K562 (cell line): Measurements from ENCODE around the gene WAS. TPM values are rescaled to one million over a fixed set of nuclear protein-coding genes. Genes with fewer than 3 reads are reported as not detected.

Experiments
- ARID1B ChIP-seq: fragments of 450-650 bp; IDR thresholded peaks from 2 replicates; pipeline ENCODE4 v1.6.1; 2016; ENCODE audit warnings: antibody characterized with exemption, mild to moderate bottlenecking, inconsistent platforms
- CBFA2T2 ChIP-seq: fragments of 450-650 bp; conservative IDR thresholded peaks from 2 replicates; pipeline ENCODE4 v1.6.1; 2017; ENCODE audit warnings: mild to moderate bottlenecking
- CBFA2T3 ChIP-seq: fragments of 450-650 bp; IDR thresholded peaks from 2 replicates; pipeline ENCODE4 v1.6.1; 2017
- CCNT2 ChIP-seq: IDR thresholded peaks from 2 replicates; pipeline ENCODE4 v1.6.1; 2011; ENCODE audit warnings: borderline replicate concordance, low read depth, mild to moderate bottlenecking, moderate library complexity, mixed read lengths, low read length; ENCODE audit not compliant: insufficient read length; ENCODE audit errors: extremely low read depth
- CGGBP1 ChIP-seq: fragments of 250-450 bp; sonication (Bioruptor Pico); IDR thresholded peaks from 2 replicates; pipeline ENCODE4 v1.9.0; 2021; ENCODE audit warnings: mild to moderate bottlenecking
- CXXC5 ChIP-seq: fragments of 250-450 bp; sonication (Bioruptor Pico); IDR thresholded peaks from 2 replicates; pipeline ENCODE4 v1.8.0; 2022; ENCODE audit warnings: inconsistent platforms, mild to moderate bottlenecking, moderate library complexity
- EGR1 ChIP-seq: fragments of 450-650 bp; conservative IDR thresholded peaks from 2 replicates; pipeline ENCODE4 v1.6.1; 2017; ENCODE audit warnings: mild to moderate bottlenecking
- ETV1 ChIP-seq: fragments of 450-650 bp; conservative IDR thresholded peaks from 2 replicates; pipeline ENCODE4 v1.6.1; 2016; ENCODE audit warnings: missing genetic modification characterization, control low read depth, low read depth, missing compliant biosample characterization
- FOXA1 ChIP-seq: fragments of 450-650 bp; IDR thresholded peaks from 2 replicates; pipeline ENCODE4 v1.6.1; 2016; ENCODE audit warnings: mild to moderate bottlenecking, borderline replicate concordance
- GATA2 ChIP-seq: sonication (generic); formaldehyde crosslinking; IDR thresholded peaks from 2 replicates; pipeline ENCODE4 v1.4.0; 2020; ENCODE audit warnings: mild to moderate bottlenecking, missing genetic modification reagents
- HOXB6 ChIP-seq: fragments of 250-450 bp; sonication (Bioruptor Pico); IDR thresholded peaks from 2 replicates; pipeline ENCODE4 v1.5.1; 2022; ENCODE audit warnings: mild to moderate bottlenecking, borderline replicate concordance
- KLF16 ChIP-seq: IDR thresholded peaks from 2 replicates; pipeline ENCODE4 v1.6.1; 2016; ENCODE audit warnings: antibody characterized with exemption
- MED1 ChIP-seq: sonication (generic); formaldehyde crosslinking; IDR thresholded peaks from 2 replicates; pipeline ENCODE4 v1.8.1; 2023; ENCODE audit warnings: missing genetic modification reagents, borderline replicate concordance
- MLX ChIP-seq, 2 experiments: fragments of 450-650 bp in 1 of 2; sonication (generic) in 1 of 2; formaldehyde crosslinking; conservative IDR thresholded peaks; 2 replicates each; pipeline versions ENCODE4 v1.4.0 to v1.8.1; 2020 to 2022; ENCODE audit warnings: mild to moderate bottlenecking in 1 of 2, missing genetic modification reagents in 1 of 2
- MNT ChIP-seq, 2 experiments: fragments of 450-650 bp; conservative IDR thresholded peaks; 2 replicates each; pipeline ENCODE4 v1.6.1; 2017; ENCODE audit warnings: mild to moderate bottlenecking in 2 of 2, moderate library complexity in 2 of 2
- MTA3 ChIP-seq: fragments of 450-650 bp; formaldehyde crosslinking; IDR thresholded peaks from 2 replicates; pipeline ENCODE4 v1.6.1; 2017; ENCODE audit warnings: mild to moderate bottlenecking, borderline replicate concordance
- NR2C1 ChIP-seq, 2 experiments: fragments of 450-650 bp; IDR thresholded peaks; 2 replicates each; pipeline ENCODE4 v1.6.1; 2017; ENCODE audit warnings: mild to moderate bottlenecking in 2 of 2, antibody characterized with exemption in 1 of 2, inconsistent platforms in 1 of 2, missing compliant biosample characterization in 1 of 2, missing genetic modification characterization in 1 of 2
- NR2C2 ChIP-seq, 2 experiments: fragments of 200-800 bp in 1 of 2; sonication (Bioruptor generic) in 1 of 2; sonication (generic) in 1 of 2; formaldehyde crosslinking in 1 of 2; IDR thresholded peaks; 2 replicates each; pipeline versions ENCODE4 v1.6.1 to v1.8.0; 2016 to 2022; ENCODE audit warnings: mild to moderate bottlenecking in 1 of 2, missing compliant biosample characterization in 1 of 2, missing genetic modification characterization in 1 of 2, missing genetic modification reagents in 1 of 2
- POLR2AphosphoS5 ChIP-seq: IDR thresholded peaks from 2 replicates; pipeline ENCODE4 v1.6.1; 2011; ENCODE audit warnings: mild to moderate bottlenecking, low read depth, low read length, moderate library complexity; ENCODE audit not compliant: control insufficient read depth, insufficient read depth
- TCF3 ChIP-seq: sonication (generic); formaldehyde crosslinking; IDR thresholded peaks from 2 replicates; pipeline ENCODE4 v1.4.0; 2020; ENCODE audit warnings: mild to moderate bottlenecking, missing genetic modification reagents
- TEAD1 ChIP-seq, 2 experiments: fragments of 450-650 bp in 1 of 2; sonication (generic) in 1 of 2; formaldehyde crosslinking; IDR thresholded peaks; 2 replicates each; pipeline versions ENCODE4 v1.4.0 to v1.8.0; 2020 to 2022; ENCODE audit warnings: mild to moderate bottlenecking in 2 of 2, missing genetic modification reagents in 1 of 2
- U2AF1 ChIP-seq: fragments of 200-400 bp; formaldehyde crosslinking; optimal IDR thresholded peaks from 2 replicates; pipeline ENCODE3; 2017; ENCODE audit warnings: mild to moderate bottlenecking, low read depth, low read length, moderate library complexity
- VEZF1 ChIP-seq: fragments of 200-800 bp; sonication (Bioruptor generic); IDR thresholded peaks from 2 replicates; pipeline ENCODE4 v1.6.1; 2017; ENCODE audit warnings: missing genetic modification characterization, missing compliant biosample characterization
- ZNF143 ChIP-seq: sonication (generic); formaldehyde crosslinking; IDR thresholded peaks from 2 replicates; pipeline ENCODE4 v1.9.0; 2022; ENCODE audit warnings: mild to moderate bottlenecking, missing genetic modification reagents
- polyA plus RNA-seq, 8 experiments: library from polyadenylated mRNA; depleted of rRNA in 4 of 8; stranded (reverse) in 5 of 8; unstranded in 3 of 8; fragments of >200 nt; fragmentation: Nextera tagmentation in 2 of 8; fragmentation: Illumina TruSeq in 1 of 8; extraction: Ambion mirVana in 2 of 8; extraction: Trizol in 1 of 8; gene quantifications; 2 replicates each; pipeline versions ENCODE4 v1.2.1 to v1.2.3, GENCODE V29; 2011 to 2014; ENCODE audit warnings: inconsistent platforms in 1 of 8, missing spikeins in 1 of 8
- total RNA-seq, 7 experiments: library from RNA; depleted of rRNA in 6 of 7; stranded (reverse); fragments of >200 nt in 6 of 7; fragmentation: Illumina TruSeq in 2 of 7; extraction: Trizol in 2 of 7; gene quantifications; 2 replicates each; pipeline versions ENCODE4 v1.2.1 to v1.2.3, GENCODE V29; 2011 to 2021; ENCODE audit warnings: low replicate concordance in 1 of 7

WAS gene
- total and polyA plus RNA-seq, 9 of the 15 experiments (the other 6 are each of a cell fraction or from before 2014, with no cell fraction given): 0.11 to 16.1 (median 3.8) TPM

- TF ChIP-seq ZNF143 (CRISPR knock-in tag): no peak
- 0 out of 2 replicates have a peak, but pooled peaks have one; percentile 17 for TF ChIP-seq CXXC5 (CRISPR knock-in tag)
- TF ChIP-seq U2AF1: no peak
- no peak for TF ChIP-seq NR2C2 (CRISPR knock-in tag; IDR thresholded peaks at IDR 0.05)
- peak; percentile 59 for TF ChIP-seq NR2C2 (tag; IDR thresholded peaks at IDR 0.05)
- no peak for TF ChIP-seq FOXA1
- 0 out of 2 replicates have a peak, but pooled peaks have one; percentile 20 for TF ChIP-seq ETV1
- peak; percentile 62 for TF ChIP-seq NR2C1 (IDR thresholded peaks at IDR 0.05)
- TF ChIP-seq NR2C1 (tag; IDR thresholded peaks at IDR 0.05): peak; percentile 72
- TF ChIP-seq HOXB6 (CRISPR knock-in tag): no peak
- TF ChIP-seq GATA2 (CRISPR knock-in tag): peak; percentile 24; the same call in 1 of the 2 replicates
- TF ChIP-seq EGR1: peak; percentile 34; the same call in 1 of the 2 replicates
- no peak for TF ChIP-seq CGGBP1 (CRISPR knock-in tag)
- peak in 1 of 2 experiments; percentile 46; a peak in 1 of 4 replicates for TF ChIP-seq MNT (conservative IDR thresholded peaks at IDR 0.05)
- peak; percentile 42; the same call in 1 of the 2 replicates for TF ChIP-seq KLF16
- TF ChIP-seq ARID1B: peak; percentile 64
- TF ChIP-seq MTA3: no peak
- no peak for TF ChIP-seq MED1 (CRISPR knock-in tag)
- 0 out of 4 replicates have a peak, but pooled peaks of 1 of the 2 experiments have one; percentile 30 for TF ChIP-seq TEAD1 (CRISPR knock-in tag; IDR thresholded peaks at IDR 0.05)
- no peak for TF ChIP-seq MLX (CRISPR knock-in tag; conservative IDR thresholded peaks at IDR 0.05)
- TF ChIP-seq CBFA2T2: peak; percentile 82
- 0 out of 2 replicates have a peak, but pooled peaks have one; percentile 53 for TF ChIP-seq POLR2AphosphoS5
- no peak for TF ChIP-seq CCNT2
- peak; percentile 81 for TF ChIP-seq TCF3 (CRISPR knock-in tag)
- peak; percentile 90 for TF ChIP-seq CBFA2T3
- peak; percentile 18; the same call in 1 of the 2 replicates for TF ChIP-seq VEZF1 (CRISPR knock-in tag)
Observed at GRCh38 chrX:48702032-48702431, 18.4 kb downstream of the WAS start (continued).
